GM12875 (cell line): ENCODE measurements around the gene KCNJ16.

Source experiments
- H3K4me3 ChIP-seq: one replicate; pipeline ENCODE4 v1.5.1; 2011; ENCODE audit warnings: low read depth, low read length, control low read depth
- TF ChIP-seq, protein P1 (sequence below): IDR thresholded peaks from 2 replicates; pipeline ENCODE4 v1.5.1; 2011; ENCODE audit warnings: low read depth, mild to moderate bottlenecking, control low read depth, inconsistent platforms, low read length, moderate library complexity, borderline replicate concordance; ENCODE audit not compliant: insufficient read depth

The KCNJ16 gene

DNA sequence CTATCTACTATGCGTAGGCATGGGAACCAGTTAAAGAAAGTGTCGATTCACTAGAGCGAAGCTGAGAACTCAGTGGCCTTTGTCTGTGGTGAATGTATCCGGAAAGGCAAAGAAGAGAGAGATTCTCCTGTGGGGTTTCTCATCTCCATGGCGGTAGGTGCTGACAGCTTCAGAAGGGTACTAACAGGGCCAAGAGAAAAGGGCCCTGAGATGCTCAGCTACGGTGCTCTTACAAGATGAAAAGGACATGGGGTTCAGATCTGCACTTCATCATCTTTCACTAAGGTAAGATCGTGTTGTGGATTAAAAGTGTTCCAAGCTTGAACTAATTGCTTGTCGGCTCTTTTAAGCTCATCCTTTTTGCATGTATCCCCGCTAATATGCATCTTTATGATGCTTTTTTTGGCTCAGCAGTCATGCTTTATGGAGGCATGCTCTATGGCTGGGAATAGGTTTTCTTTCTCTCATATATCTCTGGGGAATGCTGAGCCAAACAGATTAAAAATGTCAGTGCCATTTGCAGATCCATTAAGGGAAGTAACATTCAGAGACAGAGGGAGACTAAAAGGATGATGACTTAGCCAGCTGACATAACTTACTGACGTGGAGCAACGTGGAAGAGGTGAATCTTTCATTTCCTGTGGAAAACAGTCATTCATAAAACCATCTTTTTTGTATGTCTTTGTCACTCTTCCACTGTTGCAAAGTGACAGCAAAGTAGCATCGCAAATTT is 29.9 kb downstream of the KCNJ16 start:
- H3K4me3 ChIP-seq = no peak overlapping the region
- TF ChIP-seq, protein P1, sequence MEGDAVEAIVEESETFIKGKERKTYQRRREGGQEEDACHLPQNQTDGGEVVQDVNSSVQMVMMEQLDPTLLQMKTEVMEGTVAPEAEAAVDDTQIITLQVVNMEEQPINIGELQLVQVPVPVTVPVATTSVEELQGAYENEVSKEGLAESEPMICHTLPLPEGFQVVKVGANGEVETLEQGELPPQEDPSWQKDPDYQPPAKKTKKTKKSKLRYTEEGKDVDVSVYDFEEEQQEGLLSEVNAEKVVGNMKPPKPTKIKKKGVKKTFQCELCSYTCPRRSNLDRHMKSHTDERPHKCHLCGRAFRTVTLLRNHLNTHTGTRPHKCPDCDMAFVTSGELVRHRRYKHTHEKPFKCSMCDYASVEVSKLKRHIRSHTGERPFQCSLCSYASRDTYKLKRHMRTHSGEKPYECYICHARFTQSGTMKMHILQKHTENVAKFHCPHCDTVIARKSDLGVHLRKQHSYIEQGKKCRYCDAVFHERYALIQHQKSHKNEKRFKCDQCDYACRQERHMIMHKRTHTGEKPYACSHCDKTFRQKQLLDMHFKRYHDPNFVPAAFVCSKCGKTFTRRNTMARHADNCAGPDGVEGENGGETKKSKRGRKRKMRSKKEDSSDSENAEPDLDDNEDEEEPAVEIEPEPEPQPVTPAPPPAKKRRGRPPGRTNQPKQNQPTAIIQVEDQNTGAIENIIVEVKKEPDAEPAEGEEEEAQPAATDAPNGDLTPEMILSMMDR = no peak

GRCh38 chr17:70105641-70106040 is 30.6 kb downstream of the KCNJ16 start:
- H3K4me3 ChIP-seq = no peak overlapping the region

GRCh38 chr17:70106551-70106950 is 31.5 kb downstream of the KCNJ16 start:
- no peak overlapping the region for H3K4me3 ChIP-seq
- TF ChIP-seq, protein P1 = no peak

More at GRCh38 chr17:70105641-70106040, 30.6 kb downstream of the KCNJ16 start:
- TF ChIP-seq, protein P1 = no peak

- TF ChIP-seq, protein P1 = no peak
- no peak overlapping the region for H3K4me3 ChIP-seq
Observed at GRCh38 chr17:70107441-70107840, 32.4 kb downstream of the KCNJ16 start.

GRCh38 chr17:70107904-70108565 is 33.0 kb downstream of the KCNJ16 start:
- no peak overlapping the region for H3K4me3 ChIP-seq
- TF ChIP-seq, protein P1 = no peak

- no peak overlapping the region for H3K4me3 ChIP-seq
- TF ChIP-seq, protein P1 = no peak
Observed at GRCh38 chr17:70109497-70109896, 34.5 kb downstream of the KCNJ16 start.

DNA sequence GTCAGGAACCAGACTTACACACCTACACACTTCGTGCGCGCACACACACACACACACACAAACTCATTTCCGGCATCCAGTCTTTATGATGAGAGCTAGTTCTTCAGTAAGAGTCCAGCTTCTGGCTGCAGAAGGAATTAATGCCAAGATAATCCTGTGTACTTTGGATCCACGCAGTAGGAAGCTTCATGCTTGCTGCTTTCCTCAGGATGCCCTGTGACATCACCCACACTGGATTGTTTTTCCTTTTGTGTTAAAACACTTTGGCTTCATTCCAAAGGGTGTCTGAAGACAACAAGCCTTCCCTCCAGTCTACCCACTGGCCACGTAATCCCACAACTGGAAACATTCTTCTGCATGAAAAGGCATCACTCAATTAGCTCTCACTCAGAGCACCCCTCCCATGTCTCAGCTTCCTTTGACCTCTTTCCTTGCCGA is 35.4 kb downstream of the KCNJ16 start:
- TF ChIP-seq, protein P1 = no peak

More for the DNA sequence above, 35.4 kb downstream of the KCNJ16 start:
- no peak overlapping the region for H3K4me3 ChIP-seq
